ENCODE measurements around the gene RAD54L2. TPM values are rescaled to one million over a fixed set of nuclear protein-coding genes. Genes with fewer than 3 reads are reported as not detected.

RAD54L2 gene
- total RNA-seq, 4 donors from 2014 or later: 17.6 to 41.8 (median 18.3) TPM

DNA sequence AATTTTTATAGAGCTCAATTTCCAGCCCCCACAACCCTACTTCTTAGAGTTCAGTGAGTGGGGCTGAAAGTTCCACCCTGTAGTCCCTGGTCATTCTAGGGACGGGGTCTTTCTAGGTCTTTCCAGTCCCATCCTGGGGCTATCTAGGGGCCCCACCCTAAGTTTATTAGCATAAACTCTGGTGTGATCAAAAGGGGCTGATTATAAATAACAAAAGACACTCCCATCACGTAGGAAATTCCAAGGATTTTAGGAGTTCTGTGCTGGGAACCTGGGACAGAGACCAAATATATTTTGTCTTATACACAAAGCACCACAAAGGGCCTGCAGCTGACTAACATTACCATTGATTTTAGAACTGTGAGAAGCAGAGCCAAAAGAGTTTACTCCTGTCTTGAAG, 41.9 kb downstream of the RAD54L2 start:
- TF ChIP-seq, protein P1, sequence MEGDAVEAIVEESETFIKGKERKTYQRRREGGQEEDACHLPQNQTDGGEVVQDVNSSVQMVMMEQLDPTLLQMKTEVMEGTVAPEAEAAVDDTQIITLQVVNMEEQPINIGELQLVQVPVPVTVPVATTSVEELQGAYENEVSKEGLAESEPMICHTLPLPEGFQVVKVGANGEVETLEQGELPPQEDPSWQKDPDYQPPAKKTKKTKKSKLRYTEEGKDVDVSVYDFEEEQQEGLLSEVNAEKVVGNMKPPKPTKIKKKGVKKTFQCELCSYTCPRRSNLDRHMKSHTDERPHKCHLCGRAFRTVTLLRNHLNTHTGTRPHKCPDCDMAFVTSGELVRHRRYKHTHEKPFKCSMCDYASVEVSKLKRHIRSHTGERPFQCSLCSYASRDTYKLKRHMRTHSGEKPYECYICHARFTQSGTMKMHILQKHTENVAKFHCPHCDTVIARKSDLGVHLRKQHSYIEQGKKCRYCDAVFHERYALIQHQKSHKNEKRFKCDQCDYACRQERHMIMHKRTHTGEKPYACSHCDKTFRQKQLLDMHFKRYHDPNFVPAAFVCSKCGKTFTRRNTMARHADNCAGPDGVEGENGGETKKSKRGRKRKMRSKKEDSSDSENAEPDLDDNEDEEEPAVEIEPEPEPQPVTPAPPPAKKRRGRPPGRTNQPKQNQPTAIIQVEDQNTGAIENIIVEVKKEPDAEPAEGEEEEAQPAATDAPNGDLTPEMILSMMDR (IDR thresholded peaks at IDR 0.05; ENCODE audit: low read depth): no peak

DNA sequence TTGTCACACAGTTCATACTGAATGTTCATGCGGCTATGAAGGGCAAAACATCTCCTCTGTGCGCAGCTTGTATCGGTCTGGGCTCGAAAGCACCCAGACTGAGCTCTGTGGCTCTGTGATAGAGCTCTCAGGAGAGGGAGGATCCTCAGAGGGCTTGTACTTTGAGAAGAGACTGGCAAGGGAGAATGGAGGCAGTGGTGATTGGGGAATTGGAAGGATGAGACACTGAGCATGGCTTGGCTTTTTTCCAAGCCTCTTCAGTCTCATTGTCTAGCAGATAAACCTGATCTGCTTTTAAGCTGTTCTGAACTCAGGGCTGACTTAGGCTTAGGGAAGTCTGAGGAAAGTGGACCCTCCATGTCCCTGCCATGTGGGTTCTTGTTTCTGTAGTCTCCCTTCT, 43.0 kb downstream of the RAD54L2 start:
- TF ChIP-seq, protein P1 (IDR thresholded peaks at IDR 0.05; ENCODE audit: low read depth): no peak

DNA sequence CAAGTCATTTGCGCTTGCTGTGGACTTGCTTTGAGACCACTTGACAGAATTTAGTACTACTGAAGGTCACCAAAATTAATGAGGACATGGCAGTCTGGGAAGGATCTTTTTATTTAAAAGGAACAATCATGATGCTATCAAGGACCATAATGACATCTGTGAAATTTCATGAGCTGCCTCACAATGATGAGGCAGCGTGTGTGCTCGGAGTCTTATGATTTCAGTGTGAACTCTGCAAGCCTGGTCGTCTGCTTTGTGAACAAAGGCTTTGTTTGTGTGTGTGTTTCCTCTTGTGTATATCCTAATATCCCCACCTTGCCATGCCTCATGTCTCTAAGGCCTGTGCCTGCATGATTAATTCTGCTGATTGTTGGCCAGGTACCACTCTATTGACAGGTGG, 46.7 kb downstream of the RAD54L2 start:
- TF ChIP-seq, protein P1 (IDR thresholded peaks at IDR 0.05; ENCODE audit: low read depth): no peak

DNA sequence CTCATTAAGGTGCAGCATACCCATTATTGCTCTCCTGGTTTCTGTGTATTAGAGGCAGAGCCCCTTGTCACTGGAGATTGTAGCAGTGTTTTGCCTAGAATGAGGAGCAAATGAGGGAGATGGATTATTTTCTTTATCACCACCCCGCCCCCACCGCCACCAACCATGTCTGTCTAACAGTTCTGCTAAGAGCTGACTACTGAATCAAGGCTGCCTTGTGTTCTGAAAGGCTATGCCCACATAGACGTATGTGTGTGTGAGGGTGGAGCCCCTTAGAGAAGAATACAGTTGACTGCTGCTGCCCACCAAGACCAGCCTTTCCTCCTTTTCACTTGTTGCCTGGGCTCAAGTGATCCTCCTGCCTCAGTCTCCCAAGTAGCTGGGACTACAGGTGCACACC, 47.4 kb downstream of the RAD54L2 start:
- TF ChIP-seq, protein P1 (IDR thresholded peaks at IDR 0.05; ENCODE audit: low read depth): no peak

Other genes starting within 250 kb of the RAD54L2 start
- 10 to 100 TPM; 14.1 to 62.9 (median 31.6) TPM for gene MANF, start 153.4 kb upstream of the RAD54L2 start, total RNA-seq
- gene RBM15B, start 147.4 kb upstream of the RAD54L2 start, total RNA-seq: 10 to 100 TPM; 21.9 to 33.0 (median 25.4) TPM
- 10 to 100 TPM; 13.9 to 22.4 (median 19.6) TPM for gene DCAF1, start 38.7 kb upstream of the RAD54L2 start, total RNA-seq
- gene TEX264, start 132.5 kb downstream of the RAD54L2 start, total RNA-seq: 10 to 100 TPM; 35.5 to 72.1 (median 62.8) TPM
- under 1 TPM in 1 of 4 donors, not detected in 3; 0.17 TPM for gene GRM2, start 168.3 kb downstream of the RAD54L2 start, total RNA-seq
- gene IQCF6, start 240.5 kb downstream of the RAD54L2 start, total RNA-seq: not detected